Keratinocyte (primary cell): ENCODE results near the gene FANCC.

Experiments
- EZH2 ChIP-seq: IDR thresholded peaks from one replicate; pipeline ENCODE4 v1.6.1; 2012; ENCODE audit warnings: inconsistent platforms, mild to moderate bottlenecking, low read length, moderate library complexity
- TF ChIP-seq, protein P1 (sequence below), 3 experiments: IDR thresholded peaks in 1 of 3; conservative IDR thresholded peaks in 1 of 3; optimal IDR thresholded peaks in 1 of 3; 2 replicates in 2 of 3; 3 replicates in 1 of 3; pipeline versions ENCODE3 to v1.5.1; 2011; ENCODE audit warnings: low read length in 3 of 3, mild to moderate bottlenecking in 3 of 3, moderate library complexity in 2 of 3, control low read depth in 1 of 3, inconsistent platforms in 1 of 3; ENCODE audit not compliant: insufficient read depth in 2 of 3; ENCODE audit errors: extremely low read depth in 1 of 3

DNA sequence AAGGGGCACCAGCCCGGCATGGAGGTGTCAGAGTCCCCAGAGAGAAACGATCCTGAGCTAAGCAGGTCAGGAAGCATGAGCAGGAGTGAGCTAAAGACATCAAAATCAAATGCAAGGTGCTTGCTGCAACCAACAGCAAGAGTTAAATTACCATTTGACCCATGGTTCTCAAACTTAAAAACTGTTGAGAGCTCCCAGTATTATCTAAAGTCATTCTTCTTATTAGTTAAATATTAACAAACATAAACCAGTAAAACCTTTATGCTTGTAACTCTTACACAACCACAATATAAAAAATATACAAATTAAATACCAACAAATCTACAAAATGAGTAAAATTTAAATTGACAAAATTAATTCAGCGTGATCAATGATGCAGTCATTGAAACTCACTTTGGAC, 51.5 kb downstream of the FANCC start:
- TF ChIP-seq, protein P1, sequence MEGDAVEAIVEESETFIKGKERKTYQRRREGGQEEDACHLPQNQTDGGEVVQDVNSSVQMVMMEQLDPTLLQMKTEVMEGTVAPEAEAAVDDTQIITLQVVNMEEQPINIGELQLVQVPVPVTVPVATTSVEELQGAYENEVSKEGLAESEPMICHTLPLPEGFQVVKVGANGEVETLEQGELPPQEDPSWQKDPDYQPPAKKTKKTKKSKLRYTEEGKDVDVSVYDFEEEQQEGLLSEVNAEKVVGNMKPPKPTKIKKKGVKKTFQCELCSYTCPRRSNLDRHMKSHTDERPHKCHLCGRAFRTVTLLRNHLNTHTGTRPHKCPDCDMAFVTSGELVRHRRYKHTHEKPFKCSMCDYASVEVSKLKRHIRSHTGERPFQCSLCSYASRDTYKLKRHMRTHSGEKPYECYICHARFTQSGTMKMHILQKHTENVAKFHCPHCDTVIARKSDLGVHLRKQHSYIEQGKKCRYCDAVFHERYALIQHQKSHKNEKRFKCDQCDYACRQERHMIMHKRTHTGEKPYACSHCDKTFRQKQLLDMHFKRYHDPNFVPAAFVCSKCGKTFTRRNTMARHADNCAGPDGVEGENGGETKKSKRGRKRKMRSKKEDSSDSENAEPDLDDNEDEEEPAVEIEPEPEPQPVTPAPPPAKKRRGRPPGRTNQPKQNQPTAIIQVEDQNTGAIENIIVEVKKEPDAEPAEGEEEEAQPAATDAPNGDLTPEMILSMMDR (optimal IDR thresholded peaks at IDR 0.05 in 1 of 3, IDR thresholded peaks at IDR 0.05 in 1 of 3, conservative IDR thresholded peaks at IDR 0.05 in 1 of 3; ENCODE audit: extremely low read depth in 1 of 3, insufficient read depth in 2 of 3, low read length in 3 of 3), result no peak
- TF ChIP-seq EZH2, result no peak
